GM18858 (cell line): ENCODE measurements around the gene FRA10AC1.

Experiments used
- ATAC-seq: cut with Tn5 transposase; IDR thresholded peaks from one replicate; pipeline ENCODE4 v1.9.1; 2021; ENCODE audit not compliant: unreplicated experiment

The FRA10AC1 gene

GRCh38 chr10:93630625-93631557 lies 71.5 kb downstream of the FRA10AC1 start:
- no peak for ATAC-seq

- ATAC-seq: no peak
These were observed 72.6 kb downstream of the FRA10AC1 start for GRCh38 chr10:93629647-93630305.

GRCh38 chr10:93628858-93629257 lies 73.5 kb downstream of the FRA10AC1 start:
- no peak for ATAC-seq

- ATAC-seq: no peak
These were observed 79.5 kb downstream of the FRA10AC1 start for GRCh38 chr10:93622942-93623341.

GRCh38 chr10:93620925-93621324 lies 81.5 kb downstream of the FRA10AC1 start:
- no peak for ATAC-seq
